ENCODE results near the gene PF4V1.

The PF4V1 gene

GRCh38 chr4:73847526-73848182, 5.4 kb upstream of the PF4V1 start:
- no peak for DNase-seq

DNA sequence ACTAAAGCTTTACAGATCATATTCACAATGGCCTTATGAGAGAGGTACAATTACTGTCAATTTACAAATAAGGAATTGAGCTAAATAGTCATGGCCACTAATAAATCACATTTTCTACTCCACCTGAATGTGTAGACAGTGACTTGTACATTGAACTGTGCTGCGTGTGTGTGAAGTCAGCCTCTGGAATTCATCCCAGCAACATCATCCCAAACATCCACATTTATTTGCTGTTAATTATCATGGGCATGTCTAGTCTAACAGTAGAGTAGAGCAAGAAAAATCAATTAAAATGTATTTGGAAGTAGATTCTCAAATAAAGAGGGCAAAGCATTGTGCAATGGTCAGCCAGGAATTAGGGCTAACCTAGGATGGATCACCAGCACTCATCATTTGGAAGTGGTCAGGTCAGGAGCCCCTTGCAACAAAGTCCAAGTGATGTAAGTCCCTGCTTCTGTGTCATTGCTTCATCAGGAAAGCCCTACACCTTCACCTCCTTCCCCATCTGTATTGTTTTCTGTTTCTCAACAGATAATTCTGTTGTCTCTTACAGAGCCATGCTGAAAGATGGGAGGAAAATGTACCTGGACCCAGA, 4.8 kb upstream of the PF4V1 start:
- DNase-seq: no peak

- no peak for DNase-seq
These were observed 2.7 kb upstream of the PF4V1 start for GRCh38 chr4:73850261-73850970.

GRCh38 chr4:73851293-73851692, 1.8 kb upstream of the PF4V1 start:
- no peak for DNase-seq

DNA sequence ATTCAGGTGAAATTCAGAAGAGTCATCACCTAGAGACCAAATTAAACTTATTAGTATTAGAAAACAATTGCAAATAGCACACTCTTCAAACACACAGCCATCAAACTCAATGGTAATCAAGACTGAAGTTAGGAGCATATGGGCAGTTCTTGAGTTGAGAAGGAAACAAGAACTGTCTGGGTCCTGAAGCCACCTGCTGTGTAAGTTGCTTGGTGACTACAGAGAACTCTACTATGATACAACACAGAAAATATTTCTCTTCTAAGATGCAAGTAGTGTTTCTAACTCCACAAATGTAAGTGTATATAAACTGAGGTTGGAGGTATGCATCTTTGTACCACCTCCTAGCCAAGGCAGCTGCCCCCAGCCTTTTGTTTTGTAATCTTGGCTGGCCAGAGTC, 325 bp upstream of the PF4V1 start:
- no peak for DNase-seq

GRCh38 chr4:73853718-73854473, 800 bp downstream of the PF4V1 start:
- DNase-seq: no peak

DNA sequence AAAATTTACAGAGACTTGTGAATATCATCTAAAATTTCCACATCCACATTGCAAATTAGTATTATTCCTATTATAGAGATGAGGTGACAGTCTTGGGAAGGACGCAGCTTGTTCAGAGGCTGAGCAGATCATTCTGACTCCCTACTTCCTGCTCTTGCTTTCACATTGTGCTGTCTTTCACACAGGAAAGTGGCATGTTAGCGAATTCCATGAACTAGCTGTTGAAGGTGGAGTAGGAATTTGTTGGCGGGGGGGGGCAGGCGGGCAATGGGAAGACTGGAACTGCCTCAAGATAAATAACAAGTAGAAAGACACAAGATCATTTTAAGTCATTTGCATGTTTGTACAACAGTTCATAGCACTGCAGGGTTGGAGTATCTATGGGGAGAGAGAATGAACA, 2.3 kb downstream of the PF4V1 start:
- DNase-seq: no peak

- DNase-seq: no peak
These were observed 3.4 kb downstream of the PF4V1 start for GRCh38 chr4:73856518-73856917.

GRCh38 chr4:73859614-73860088, 6.6 kb downstream of the PF4V1 start:
- DNase-seq: no peak

GRCh38 chr4:73860181-73860580, 7.1 kb downstream of the PF4V1 start:
- DNase-seq: no peak

- no peak for DNase-seq
These were observed 7.8 kb downstream of the PF4V1 start for GRCh38 chr4:73860917-73861316.

GRCh38 chr4:73862322-73862721, 9.2 kb downstream of the PF4V1 start:
- DNase-seq: no peak

GRCh38 chr4:73864365-73864764, 11.3 kb downstream of the PF4V1 start:
- DNase-seq: no peak

DNA sequence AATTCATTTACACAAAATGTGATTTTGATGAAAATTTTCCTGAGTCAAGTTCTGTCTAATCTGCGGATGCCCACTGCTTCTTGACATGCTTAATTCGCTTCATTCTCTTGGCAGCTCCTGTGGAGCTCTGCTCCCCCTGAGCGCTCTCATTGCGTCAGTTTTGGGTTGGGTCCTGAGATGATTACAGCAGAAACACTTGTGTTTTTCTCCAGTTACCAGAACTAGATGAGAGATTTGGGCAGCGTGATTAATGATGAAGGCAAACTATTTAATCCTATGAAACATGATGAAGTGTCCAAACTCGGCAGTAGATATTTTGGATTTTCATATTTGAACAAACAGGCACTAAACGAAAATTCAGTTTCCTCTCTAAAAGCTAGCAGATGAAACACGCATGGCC, 11.9 kb downstream of the PF4V1 start:
- DNase-seq: no peak

DNA sequence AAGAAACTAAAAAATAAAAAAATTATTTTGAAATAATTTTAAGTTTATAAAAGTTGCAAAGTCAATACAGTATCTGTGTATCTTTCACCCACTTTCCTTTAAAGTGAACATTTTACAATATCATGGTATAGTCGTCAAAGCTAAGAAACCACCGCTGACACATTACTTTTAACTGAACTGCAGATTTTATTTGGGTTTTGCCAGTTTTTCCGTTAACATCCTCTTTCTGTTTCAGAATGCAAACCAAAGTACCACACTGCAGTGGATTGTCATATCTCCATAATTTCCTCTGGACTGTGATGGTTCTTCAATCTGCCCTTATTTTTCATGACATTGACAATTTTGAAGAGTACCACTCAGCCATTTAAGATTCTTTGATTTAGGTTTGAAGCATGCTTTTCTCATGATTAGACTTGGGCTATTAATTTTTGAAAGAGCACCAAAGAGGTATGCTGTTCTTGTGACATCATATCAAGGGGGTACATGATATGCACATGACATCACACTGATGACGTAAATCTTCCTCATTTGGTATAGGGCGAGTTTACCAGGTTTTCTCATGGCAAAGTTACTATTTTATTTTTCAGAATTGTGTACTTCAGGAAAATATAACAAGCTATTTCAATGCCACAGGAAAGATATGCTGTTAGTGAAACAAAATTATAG, 12.5 kb downstream of the PF4V1 start:
- no peak for DNase-seq

DNA sequence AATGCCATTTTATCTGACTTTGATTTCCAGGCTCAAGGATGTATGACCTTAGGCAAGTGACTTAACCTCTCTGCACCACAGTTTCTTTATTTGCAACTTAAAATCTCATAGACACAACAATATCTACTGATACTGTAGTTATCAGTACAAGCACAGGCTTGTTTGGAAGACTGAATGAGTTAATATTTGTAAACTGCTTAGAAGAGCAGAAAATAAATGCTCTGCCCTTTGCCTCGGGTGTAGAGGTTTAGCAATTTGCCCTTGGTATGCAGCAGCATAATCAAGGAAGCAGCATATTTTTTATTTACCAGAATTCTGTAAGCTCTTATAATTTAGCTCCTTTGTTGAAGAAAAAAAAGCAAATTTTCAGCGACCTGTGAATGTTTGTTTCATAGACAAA, 13.2 kb downstream of the PF4V1 start:
- no peak for DNase-seq

DNA sequence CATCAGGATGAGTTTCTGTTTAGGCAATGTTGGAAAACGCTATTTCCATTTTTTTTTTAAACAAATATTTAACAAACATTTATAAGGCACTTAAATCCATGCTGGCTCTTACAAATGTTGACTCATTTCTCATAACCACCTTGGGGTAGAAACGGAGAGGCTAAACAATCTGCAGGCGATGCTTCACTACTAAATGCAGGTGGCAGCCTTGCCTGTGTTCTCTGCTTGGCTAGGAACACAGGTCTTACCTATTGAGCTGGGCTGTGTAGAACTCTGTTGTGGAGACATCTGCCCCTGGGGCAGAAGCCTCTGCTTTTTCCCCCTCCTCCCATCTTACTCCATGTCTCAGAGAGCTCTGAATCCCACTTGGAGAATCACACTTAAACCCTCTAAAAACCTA, 14.7 kb downstream of the PF4V1 start:
- DNase-seq: no peak

DNA sequence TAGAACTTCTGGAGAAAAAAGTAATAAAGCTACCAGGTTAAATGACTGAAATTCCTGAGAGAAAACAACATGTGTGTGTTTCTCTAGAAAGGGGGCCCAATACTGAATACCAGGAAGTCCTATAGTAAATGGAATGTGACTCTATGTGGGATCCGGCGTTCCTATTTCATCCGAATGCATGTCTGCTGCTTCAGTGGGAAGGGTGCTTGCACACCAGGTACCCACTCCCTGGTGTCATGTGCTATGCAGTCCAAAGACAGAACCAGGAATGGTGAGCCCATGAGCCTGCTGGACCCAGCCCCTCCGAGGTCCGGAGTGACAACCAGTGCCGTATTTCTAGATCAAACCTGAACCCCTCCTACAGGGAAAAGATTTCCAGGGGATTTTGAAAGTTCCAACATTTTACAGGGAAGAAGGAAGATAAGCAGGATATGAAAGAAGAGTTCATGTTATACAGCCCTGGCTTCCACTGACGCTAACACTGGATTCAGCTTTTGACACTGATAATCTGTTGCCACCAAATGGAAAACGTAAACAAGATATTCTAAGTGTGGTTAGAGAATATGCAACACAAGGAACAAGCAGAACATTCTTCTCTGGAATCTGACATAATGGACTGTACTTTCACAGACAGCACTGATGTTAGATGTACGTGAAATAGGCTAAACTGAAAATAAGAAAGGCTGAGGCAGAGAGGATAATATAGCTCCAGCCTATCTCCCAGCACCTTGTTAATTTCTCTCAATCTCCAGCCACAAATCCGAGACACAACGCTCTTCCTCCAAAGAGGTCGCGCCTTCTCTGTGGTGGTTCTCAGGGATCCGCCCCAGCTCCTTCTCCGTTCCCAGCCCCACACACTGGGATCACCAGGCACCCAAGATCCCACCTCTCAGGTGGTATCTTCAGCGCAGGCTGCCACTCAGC, 15.4 kb downstream of the PF4V1 start:
- no peak for DNase-seq

DNA sequence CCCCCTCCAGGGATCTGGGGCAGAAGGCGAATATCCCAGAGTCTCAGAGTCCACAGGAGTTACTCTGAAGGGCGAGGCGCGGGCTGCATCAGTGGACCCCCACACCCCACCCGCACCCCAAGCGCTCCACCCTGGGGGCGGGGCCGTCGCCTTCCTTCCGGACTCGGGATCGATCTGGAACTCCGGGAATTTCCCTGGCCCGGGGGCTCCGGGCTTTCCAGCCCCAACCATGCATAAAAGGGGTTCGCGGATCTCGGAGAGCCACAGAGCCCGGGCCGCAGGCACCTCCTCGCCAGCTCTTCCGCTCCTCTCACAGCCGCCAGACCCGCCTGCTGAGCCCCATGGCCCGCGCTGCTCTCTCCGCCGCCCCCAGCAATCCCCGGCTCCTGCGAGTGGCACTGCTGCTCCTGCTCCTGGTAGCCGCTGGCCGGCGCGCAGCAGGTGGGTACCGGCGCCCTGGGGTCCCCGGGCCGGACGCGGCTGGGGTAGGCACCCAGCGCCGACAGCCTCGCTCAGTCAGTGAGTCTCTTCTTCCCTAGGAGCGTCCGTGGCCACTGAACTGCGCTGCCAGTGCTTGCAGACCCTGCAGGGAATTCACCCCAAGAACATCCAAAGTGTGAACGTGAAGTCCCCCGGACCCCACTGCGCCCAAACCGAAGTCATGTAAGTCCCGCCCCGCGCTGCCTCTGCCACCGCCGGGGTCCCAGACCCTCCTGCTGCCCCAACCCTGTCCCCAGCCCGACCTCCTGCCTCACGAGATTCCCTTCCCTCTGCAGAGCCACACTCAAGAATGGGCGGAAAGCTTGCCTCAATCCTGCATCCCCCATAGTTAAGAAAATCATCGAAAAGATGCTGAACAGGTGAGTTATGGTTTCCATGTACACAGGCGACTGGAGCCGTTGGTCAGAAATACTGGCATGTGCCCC, 16.3 kb downstream of the PF4V1 start, which contains the start of gene CXCL1:
Gene CXCL1, plus strand, starts transcription at position 264 of the 926 bp plus-strand sequence. Its CDS starts 78 bp downstream, at position 342.
- DNase-seq: no peak

- no peak for DNase-seq
These were observed 17.2 kb downstream of the PF4V1 start for GRCh38 chr4:73870260-73870659.

GRCh38 chr4:73870768-73871167, 17.7 kb downstream of the PF4V1 start:
- DNase-seq: no peak
